GM18519 (cell line): Measurements from ENCODE around the gene BRD7.
A peak's percentile ranks its signal among the peaks of the same experiment; 100 is the strongest.

Experiments
- ATAC-seq: cut with Tn5 transposase; IDR thresholded peaks from one replicate; pipeline ENCODE4 v1.9.1; 2021; ENCODE audit warnings: mild to moderate bottlenecking, moderate library complexity; ENCODE audit not compliant: unreplicated experiment, low FRiP score

The BRD7 gene

DNA sequence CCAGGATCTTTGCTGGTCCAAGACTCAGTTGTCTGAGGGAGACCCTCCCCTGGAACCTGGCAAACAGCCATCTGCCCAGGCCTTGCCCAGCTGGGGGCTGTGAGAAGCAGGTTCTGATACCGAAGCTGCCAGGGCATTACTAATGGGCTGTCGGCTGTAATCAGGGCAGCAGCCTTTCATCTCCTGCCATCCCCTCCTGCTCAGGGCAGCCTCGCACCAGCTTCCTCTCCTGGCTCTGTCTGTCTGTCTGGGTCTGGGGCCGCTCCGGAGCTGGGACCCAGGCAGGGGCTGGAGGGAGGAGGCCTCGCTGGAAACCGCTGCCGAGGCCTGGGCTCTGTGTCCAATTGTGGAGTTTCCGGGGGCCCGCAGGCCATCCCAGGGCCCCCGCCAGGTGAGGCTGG, 21.6 kb upstream of the BRD7 start:
- no peak for ATAC-seq

- no peak for ATAC-seq
Observed at GRCh38 chr16:50389900-50390299, 21.1 kb upstream of the BRD7 start.

- ATAC-seq: no peak
Observed at GRCh38 chr16:50388496-50388895, 19.7 kb upstream of the BRD7 start.

DNA sequence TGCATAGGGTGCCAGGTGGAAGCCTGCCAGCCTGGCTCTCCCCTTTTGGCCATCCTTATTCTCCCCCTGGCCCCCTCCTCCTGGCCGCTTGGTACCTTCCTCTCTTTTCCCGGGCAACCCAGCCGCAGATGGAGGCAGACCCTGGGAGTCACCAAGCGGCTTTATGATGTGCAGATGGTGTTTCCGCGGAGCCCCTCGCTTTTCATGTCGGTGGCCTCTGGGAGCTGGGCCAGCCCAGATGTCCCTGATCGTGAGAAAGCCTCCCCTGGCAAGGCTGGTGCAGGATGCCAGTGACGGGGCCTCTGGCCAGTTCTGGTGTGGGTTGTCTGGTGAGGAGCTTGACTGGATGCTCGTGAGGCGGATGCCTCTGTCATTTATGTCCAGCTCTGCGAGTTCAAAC, 18.0 kb upstream of the BRD7 start:
- no peak for ATAC-seq

DNA sequence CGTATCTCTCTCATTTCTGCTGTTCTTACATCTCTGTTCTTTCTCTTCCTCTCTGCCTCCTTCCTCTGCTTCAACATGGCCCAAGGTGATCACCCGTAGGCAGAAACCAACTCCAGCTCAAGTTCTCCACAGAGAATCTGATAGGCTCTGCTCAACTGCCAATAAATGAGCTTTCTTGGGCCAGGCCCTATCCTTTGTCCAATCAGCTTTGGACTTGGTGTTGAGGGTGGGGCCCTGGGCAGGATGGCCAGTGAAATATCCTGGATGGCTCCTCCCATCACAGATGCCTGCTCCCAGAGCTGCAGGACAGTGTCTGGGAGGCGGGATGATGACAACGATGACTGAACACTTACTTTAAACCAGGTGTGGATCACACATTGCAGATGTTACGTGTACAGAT, 17.4 kb upstream of the BRD7 start:
- ATAC-seq: no peak

DNA sequence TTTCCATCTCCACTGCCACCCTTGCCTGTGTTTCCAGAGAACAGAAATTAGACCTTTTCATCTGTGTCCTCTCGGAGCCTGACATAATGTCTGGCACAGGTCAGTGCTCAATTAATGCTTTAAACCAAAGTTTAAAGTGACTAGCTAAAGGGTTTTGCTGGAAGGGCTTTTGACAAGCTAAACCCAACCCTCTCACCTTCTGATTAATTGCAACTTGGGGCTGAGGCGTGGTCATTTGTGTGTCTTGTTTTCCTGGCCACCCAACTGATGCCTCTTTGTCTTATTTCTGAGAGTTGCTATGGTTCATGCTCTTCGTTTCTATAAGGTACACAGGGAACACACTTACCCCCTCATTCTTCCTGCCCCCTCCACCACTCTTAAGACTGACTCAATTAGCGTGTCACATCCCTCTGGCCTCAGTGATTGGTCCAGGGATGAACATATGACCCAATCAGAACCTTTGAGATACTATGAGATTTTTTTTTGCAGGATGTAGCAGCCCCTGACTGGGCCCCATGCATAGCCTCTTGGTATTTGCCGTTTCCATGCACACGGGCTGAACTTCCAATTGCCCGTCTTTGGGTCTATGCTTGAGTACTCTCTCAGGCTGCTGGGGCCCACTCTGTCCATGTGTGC, 15.8 kb upstream of the BRD7 start:
- ATAC-seq: no peak

DNA sequence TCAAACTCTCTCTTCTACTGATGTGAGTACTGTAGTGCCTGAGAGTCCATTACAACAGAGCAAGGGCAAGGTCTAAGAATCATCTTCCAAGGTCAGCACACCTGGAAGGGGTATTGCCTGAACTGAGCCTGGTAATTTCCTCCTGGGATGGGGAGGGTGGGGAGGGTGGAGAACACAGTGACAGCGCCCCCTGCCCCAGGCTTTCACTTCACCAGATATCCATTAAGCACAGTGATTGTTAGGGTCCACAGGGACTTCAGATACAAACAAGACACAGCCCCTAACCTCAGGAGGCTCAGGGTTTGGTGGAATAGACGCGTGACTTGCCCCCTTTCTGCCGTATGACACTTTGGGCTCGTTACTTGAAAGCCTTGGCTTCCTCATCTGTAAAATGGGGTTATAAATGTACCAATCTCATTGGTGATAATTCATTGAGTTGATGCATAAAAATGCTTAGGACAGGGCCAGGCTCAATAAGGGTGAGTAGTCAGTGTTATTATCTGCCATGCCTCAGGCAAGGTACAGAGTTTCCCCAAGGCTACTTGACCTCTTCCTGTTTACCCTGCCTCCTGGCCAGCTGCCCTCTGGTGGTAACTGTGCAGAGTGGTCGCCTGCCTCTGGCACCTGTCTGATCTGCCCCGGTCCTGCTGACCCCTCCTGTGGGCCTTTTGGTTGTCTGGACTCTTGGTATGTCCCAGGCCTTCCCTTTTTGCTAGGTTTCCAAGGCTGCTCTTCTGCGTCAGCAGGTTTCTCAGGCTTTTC, 13.1 kb upstream of the BRD7 start:
- ATAC-seq: no peak

DNA sequence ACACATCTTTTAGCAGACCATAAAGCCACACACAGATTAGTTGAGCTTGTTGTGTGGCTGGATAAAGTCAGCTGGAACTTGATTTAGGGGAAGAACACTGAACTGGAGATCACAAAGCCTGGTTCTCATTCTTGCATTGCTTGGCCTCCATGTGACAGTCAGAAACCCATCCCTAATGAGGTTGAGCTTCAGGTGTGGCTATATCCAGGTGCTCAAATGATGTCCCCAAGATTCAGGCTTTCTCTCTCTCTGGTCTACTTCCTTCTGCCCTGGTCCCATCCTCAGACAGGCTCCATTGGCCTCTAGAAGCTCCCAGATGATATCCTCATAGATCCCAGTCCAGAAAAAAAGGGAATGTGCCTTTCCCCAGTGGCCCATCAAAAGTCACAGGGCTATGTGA, 9.6 kb upstream of the BRD7 start:
- no peak for ATAC-seq

DNA sequence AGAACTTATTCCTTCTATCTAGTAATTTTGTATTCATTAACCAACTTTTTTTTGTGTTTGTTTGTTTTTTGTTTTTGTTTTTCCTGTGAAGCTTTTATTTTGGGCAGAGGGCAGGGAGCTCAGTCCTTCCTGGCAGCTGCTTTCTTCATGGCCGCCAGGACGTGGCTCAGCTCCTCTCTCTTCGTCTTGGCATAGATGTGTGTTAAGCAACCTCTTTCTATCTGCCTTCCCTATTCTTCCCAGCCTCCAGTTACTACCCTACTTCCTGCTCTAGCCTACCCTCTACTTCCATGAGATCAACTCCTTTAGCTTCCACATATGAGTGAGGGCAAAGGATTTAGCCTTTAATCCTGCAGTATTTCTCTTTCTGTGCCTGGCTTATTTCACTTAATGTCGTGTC, 8.2 kb upstream of the BRD7 start:
- ATAC-seq: no peak

GRCh38 chr16:50373780-50374179, 5.0 kb upstream of the BRD7 start:
- ATAC-seq: no peak

- ATAC-seq: no peak
Observed at GRCh38 chr16:50373345-50373701, 4.5 kb upstream of the BRD7 start.

DNA sequence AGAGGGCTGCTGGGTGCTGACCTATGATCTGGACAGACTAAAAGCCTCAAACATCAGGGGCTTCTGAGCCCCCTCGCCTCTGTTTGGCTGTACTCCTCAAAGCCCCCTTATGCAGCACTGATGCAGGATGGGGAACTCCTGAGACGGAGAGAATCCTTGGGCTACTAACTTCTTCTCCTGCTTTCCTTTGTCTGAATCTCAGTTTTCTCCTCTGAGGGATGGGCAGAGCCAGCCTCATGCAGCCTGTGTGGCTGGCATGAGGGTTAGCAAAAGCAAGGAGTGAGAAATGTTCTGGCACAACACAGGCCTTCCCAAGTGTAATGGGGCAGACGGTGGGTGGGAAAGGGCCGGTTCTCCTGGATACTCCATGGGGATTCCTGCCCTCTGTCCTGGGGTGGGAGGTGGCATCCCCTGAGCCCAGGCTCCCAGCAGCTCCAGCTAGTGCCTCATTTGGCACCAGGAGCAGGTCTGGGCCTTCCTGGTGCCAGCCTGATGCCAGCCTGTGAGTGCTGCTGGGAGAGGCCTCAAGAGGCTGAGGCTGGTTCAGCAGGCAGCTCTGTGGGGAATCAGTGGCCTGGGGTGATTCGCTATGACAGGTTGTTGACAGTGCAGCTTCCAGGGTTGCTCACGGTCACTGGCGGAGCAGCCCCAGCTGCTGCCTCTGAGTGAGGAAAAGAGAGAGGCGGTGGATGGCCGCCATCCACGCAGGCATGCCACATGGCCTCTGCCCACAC, 4.0 kb upstream of the BRD7 start:
- ATAC-seq: no peak

DNA sequence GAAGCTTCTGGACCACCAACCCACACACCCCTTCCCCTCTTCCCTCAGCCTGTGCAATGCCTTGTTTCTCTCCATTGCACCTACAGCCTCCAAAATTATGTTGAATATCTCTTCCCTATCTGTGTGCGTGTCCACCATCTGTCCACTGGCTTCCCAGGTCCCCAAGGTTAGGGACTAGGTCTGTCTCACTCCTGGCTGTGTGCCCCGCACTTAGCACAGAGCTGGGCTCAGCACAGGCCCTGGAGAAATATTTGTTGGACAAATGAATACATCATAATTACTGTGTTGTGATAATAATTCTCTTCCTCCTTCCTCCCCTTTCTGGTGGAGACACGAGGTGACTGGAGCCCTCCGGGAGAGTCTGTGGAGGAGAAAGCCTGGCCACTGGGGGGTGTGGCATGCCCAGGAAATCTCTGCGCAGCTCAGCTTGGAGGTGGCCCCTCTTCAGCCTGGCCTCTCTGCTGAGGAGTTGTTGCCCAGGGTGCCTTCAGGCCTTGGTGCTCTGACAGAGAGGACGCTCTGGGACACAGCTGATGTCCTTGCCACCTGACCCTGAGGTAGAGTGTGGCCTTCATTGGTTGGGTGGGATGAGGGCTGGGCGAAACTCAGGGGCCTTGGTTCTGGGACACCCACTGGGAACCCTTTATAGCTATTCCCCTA, 3.3 kb upstream of the BRD7 start:
- no peak for ATAC-seq

- no peak for ATAC-seq
Observed at GRCh38 chr16:50371036-50371716, 2.4 kb upstream of the BRD7 start.

DNA sequence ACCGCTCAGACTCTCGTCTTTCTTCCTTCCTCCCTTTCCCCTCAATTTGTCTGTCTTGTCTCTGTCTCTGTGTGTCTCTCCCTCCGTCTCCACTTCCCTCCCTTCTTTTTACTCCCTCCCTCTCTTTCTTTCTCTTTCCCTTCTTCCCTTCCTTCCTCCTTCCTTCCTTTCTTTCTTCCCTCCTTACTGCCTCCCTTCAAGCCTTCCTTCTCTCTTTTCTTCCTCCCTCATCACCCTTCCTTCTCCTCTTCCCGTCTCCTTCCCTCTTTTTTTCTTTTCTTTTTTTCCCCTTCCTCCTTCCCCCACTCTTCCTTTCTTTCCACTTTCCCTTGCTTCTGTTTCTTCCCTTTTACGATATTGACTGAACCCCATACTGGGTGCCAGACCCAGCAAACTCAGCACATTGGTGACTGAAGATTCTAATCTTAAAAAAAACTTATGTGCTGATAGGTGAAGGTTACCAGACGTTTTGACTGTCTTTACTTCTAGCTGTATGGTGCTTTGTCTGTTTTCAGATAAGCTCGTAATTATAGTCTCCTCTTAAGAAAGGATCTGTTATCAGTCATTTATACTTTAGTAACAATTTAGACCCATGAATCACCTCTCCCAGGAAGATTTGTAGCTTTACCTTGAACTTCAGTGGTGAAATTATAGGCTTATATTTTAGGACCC, 481 bp upstream of the BRD7 start:
- ATAC-seq: no peak

DNA sequence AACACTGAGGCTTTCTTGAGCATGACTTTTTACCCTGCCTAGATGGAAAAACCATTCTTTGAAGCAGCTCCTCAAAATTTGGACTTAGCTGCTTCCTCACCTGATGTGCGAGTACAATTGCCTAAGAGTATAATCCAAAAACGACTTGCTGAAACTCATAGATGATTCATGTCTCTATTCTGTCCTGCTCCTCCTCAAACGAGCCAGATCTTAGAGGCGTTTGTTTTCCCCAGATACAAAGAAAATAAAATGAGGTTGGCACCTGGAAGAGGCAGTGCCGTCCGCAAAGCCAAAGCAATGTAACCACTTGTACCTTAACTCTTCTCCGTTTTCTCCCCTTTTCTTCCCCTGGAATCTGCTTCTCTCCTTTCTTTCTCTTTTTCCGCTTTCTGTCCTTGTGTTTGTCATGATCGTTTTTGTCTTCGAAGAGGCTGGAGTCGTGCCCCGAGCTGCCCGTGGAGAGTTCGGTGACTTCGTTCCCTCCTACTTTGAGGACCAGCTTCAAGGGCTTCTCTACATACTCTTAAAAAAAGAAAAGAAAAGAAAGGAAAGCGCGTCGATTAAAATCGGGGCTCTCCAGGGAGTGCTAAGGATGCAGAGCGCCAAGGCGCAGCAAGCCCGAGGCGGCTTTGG, 895 bp downstream of the BRD7 start:
- ATAC-seq: peak; percentile 11

DNA sequence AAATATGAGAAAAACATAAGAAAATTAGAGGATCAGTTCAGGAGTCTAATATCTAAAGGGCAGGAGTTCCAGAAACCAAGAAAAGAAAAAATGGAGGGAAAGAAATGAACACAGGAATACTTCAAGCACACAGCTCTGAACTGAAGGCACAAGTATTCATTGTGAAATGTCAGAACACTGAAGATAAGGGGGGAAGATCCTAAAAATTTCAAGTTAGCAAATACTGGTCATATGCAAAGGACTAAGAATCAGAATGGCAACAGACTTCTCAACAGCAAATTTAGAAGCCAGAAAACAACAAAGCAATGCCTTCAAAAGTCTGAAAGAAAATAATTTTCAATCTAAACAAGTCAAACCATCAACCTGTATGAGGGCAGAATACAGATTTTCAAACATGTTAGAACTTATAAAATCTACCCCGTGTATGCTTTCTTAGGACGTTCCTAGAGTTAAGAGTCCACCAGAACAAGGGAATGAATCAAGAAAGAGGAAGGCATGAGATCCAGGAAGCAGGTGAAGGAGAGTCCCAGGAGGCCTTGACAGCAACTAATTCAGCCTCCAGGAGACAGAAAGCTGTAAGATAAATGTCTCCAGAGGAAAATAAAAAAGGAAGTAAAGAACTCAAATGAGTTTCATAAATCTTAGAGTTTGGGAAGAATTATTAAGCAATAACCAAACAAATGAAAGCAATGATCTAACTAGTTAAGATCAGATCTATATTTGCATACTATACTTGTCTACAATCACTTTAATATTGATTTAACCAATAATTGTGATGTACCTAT, 2.8 kb downstream of the BRD7 start:
- no peak for ATAC-seq

DNA sequence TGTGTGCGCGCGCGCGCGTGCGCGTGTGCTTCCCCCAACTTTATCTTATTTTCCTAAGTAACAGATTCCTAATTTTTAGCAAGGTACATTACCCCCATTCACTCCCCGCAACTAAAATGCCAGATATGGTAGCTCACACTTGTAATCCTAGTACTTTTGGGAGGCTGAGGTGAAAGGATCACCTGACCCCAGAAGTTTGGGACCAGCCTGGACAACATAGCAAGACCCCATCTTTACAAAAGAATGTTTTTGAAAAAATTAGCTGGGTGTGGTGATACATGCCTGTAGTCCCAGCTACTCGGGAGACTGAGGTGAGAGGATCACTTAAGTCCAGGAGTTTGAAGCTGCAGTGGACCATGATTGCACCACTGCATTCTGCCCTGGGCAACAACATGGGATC, 5.1 kb downstream of the BRD7 start:
- ATAC-seq: no peak

DNA sequence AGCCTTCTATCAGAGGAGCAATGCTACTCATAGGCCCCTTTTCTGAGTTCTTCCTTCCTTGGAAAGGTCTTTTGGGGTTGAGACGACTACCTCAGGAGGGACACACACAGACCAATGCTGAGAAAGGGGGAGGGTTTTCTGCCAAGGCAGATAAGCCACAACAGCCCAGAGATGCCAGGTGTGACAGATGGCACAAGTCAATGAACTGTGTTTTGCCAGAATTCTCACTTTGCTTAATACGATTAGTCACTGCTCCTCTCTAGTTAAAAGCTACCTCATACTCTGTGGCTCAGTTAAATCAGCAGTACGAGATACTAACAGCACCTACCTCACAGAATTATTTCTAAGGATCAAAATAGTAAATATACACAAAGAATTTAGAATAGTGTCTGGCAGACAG, 8.0 kb downstream of the BRD7 start:
- no peak for ATAC-seq
